Lung (tissue), 12 donors: ENCODE results near the gene OGFOD3. TPM values are rescaled to one million over a fixed set of nuclear protein-coding genes. Genes with fewer than 3 reads are reported as not detected.

Experiments used
- ATAC-seq: fragments of 200-7000 bp; cut with Tn5 transposase; one replicate; pipeline ENCODE4 v1.9.1; 2020; ENCODE audit warnings: moderate number of reproducible peaks; ENCODE audit not compliant: insufficient read depth, low FRiP score
- DNase-seq, 3 donors: peaks; one replicate each; pipeline ENCODE4 v3.0.0-alpha.2; 2013 to 2017
- H3K27ac ChIP-seq, 2 donors: one replicate each; pipeline ENCODE4 v1.5.1; 2013; ENCODE audit warnings: mild to moderate bottlenecking in 2 of 2, moderate library complexity in 2 of 2, control low read depth in 1 of 2, inconsistent platforms in 1 of 2, low read depth in 1 of 2, low read length in 1 of 2
- H3K27me3 ChIP-seq, 3 donors: one replicate each; pipeline ENCODE4 v1.5.1; 2013; ENCODE audit warnings: low read length in 2 of 3; ENCODE audit not compliant: control insufficient read depth in 3 of 3, insufficient read depth in 3 of 3
- H3K36me3 ChIP-seq, 4 donors: one replicate each; pipeline ENCODE4 v1.5.1; 2013; ENCODE audit warnings: low read length in 4 of 4, mild to moderate bottlenecking in 1 of 4, moderate library complexity in 1 of 4; ENCODE audit not compliant: control insufficient read depth in 4 of 4, insufficient read depth in 4 of 4
- H3K4me1 ChIP-seq, 5 donors: one replicate each; pipeline ENCODE4 v1.5.1; 2013; ENCODE audit warnings: low read length in 5 of 5, mild to moderate bottlenecking in 2 of 5, moderate library complexity in 1 of 5; ENCODE audit not compliant: control insufficient read depth in 5 of 5, insufficient read depth in 5 of 5
- H3K4me3 ChIP-seq: one replicate; pipeline ENCODE4 v1.5.1; 2013; ENCODE audit warnings: mild to moderate bottlenecking, control low read depth, moderate library complexity
- H3K9ac ChIP-seq, 2 donors: one replicate each; pipeline ENCODE4 v1.5.1; 2013; ENCODE audit warnings: low read length in 2 of 2, control low read depth in 1 of 2; ENCODE audit not compliant: insufficient read depth in 1 of 2
- H3K9me3 ChIP-seq, 4 donors: one replicate each; pipeline ENCODE4 v1.5.1; 2013; ENCODE audit warnings: low read length in 3 of 4, mild to moderate bottlenecking in 1 of 4, moderate library complexity in 1 of 4; ENCODE audit not compliant: control insufficient read depth in 4 of 4, insufficient read depth in 3 of 4
- CTCF ChIP-seq: IDR thresholded peaks from 2 replicates; pipeline ENCODE4 v1.5.1; 2012; ENCODE audit warnings: mild to moderate bottlenecking; ENCODE audit errors: control extremely low read depth, extremely low read depth
- WGBS, 2 donors: extraction: QIAGEN DNeasy Blood & Tissue Kit; methylation state at CpG; one replicate each; pipeline ENCODE4 v1.1.7; 2013; 5-methylcytosine and 5-hydroxymethylcytosine counted together
- polyA plus RNA-seq, 2 donors: library from polyadenylated mRNA; stranded (reverse); fragments of 200-250 nt; gene quantifications; one replicate each; pipeline ENCODE4 v1.2.1, GENCODE V29; 2013
- total RNA-seq, 2 donors: library from RNA; depleted of rRNA in 1 of 2; stranded (reverse); fragments of >200 nt in 1 of 2; gene quantifications; one replicate each; pipeline ENCODE4 v1.2.1, GENCODE V29; 2014 to 2021
- donor health status: control.
- donor health status: control.
- donor health status: Bipolar disorder and iron deficiency.
- donor health status: healthy.
- donor health status: DM: yes; HTN: yes; CAD: no.

The OGFOD3 gene
- total and polyA plus RNA-seq, 4 donors = 20.6 to 41.6 (median 29.8) TPM

GRCh38 chr17:82346342-82347300, 71.8 kb downstream of the OGFOD3 start:
- Histone ChIP-seq H3K9me3 (no peaks in the 10 kb centered on the region), H3K36me3 (no peaks in the 10 kb centered on the region), H3K4me1 (peaks cover 0 to 15% (median 4%) of the 10 kb centered on the region in 5 donors), H3K9ac (no peak overlapping the region), H3K27me3 (peaks cover 0 to 4% (median 0%) of the 10 kb centered on the region in 3 donors), H3K27ac (no peak overlapping the region), H3K4me3 (no peak overlapping the region)
- WGBS, 2 donors = 40 to 52% methylated on average over 28 of the region's 28 CpGs
- TF ChIP-seq CTCF = no peak
- DNase-seq (no peak), ATAC-seq (no peak)

- Histone ChIP-seq H3K27me3 (peaks cover 0 to 4% (median 0%) of the 10 kb centered on the region in 3 donors), H3K36me3 (no peaks in the 10 kb centered on the region), H3K4me3 (no peak overlapping the region), H3K27ac (no peak overlapping the region), H3K4me1 (peaks cover 0 to 10% (median 4%) of the 10 kb centered on the region in 5 donors), H3K9ac (no peak overlapping the region), H3K9me3 (no peaks in the 10 kb centered on the region)
- no peak for DNase-seq
- WGBS, 2 donors = 84 to 89% methylated on average over 42 of the region's 42 CpGs
- no peak for TF ChIP-seq CTCF
- no peak for ATAC-seq
Observed at GRCh38 chr17:82345151-82345976, 73.0 kb downstream of the OGFOD3 start.

- Histone ChIP-seq H3K27ac (no peak overlapping the region), H3K27me3 (peaks cover 0 to 4% (median 0%) of the 10 kb centered on the region in 3 donors), H3K4me3 (no peak overlapping the region), H3K9me3 (no peaks in the 10 kb centered on the region), H3K9ac (no peak overlapping the region), H3K4me1 (peaks cover 0 to 10% (median 3%) of the 10 kb centered on the region in 5 donors), H3K36me3 (no peaks in the 10 kb centered on the region)
- no peak for ATAC-seq
- no peak for TF ChIP-seq CTCF
- DNase-seq = no peak
- 76 to 78% methylated on average over 24 of the region's 24 CpGs for WGBS, 2 donors
Observed at GRCh38 chr17:82344175-82344907, 74.0 kb downstream of the OGFOD3 start.
